ENCODE measurements around the gene NISCH.

DNA sequence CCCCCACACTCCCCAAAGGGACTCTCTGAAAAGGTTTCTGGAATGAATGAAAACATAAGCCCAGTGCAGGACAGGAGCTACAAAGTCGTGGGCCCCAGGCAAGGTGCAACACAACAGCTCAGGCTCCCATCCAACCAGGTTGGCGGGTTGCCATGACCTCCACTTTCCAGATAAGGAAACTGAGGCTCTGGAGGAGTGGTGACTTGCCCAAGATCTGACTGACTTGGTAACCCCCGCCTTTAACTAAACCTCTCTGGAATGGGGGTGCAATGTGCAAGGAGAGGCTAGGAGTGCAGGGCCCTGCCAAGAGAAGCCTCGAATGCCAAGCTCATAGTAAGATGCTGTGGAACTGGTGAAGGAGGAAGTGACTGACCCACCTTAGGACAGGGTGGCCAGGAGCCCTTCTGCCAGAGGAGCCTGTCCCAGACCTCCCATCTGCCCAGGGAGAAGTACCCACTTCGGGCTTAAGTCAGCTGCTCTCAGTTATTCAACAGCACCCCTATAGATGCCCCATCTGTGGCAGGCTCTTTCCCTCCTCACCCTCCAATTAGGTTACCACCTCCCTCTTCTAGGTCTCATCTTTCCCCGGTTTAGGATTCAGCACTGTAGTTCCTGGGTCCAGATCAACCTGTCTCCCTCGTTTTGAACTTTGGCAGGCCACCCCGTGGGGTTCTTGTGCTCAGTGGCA lies 1.0 kb upstream of the NISCH start:
- TF ChIP-seq, protein P1, sequence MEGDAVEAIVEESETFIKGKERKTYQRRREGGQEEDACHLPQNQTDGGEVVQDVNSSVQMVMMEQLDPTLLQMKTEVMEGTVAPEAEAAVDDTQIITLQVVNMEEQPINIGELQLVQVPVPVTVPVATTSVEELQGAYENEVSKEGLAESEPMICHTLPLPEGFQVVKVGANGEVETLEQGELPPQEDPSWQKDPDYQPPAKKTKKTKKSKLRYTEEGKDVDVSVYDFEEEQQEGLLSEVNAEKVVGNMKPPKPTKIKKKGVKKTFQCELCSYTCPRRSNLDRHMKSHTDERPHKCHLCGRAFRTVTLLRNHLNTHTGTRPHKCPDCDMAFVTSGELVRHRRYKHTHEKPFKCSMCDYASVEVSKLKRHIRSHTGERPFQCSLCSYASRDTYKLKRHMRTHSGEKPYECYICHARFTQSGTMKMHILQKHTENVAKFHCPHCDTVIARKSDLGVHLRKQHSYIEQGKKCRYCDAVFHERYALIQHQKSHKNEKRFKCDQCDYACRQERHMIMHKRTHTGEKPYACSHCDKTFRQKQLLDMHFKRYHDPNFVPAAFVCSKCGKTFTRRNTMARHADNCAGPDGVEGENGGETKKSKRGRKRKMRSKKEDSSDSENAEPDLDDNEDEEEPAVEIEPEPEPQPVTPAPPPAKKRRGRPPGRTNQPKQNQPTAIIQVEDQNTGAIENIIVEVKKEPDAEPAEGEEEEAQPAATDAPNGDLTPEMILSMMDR (IDR thresholded peaks at IDR 0.05) = no peak
- TF ChIP-seq EP300 (IDR thresholded peaks at IDR 0.05) (no peak), POLR2A (IDR thresholded peaks at IDR 0.05) (no peak)

Measured in ovary (tissue), 3 donors.